CD4-positive, alpha-beta T cell treated with Interleukin-10 for 1 hour (primary cell): ENCODE measurements around the gene TTLL8.
"Not testable (repeated sequence)": the region's sequence is repeated elsewhere in the genome, so short reads cannot be mapped to it uniquely, and the experiment has no call there.

ENCODE experiments used
- DNase-seq: peaks from one replicate; pipeline ENCODE4 v3.0.0-alpha.2; 2020

Gene TTLL8

DNA sequence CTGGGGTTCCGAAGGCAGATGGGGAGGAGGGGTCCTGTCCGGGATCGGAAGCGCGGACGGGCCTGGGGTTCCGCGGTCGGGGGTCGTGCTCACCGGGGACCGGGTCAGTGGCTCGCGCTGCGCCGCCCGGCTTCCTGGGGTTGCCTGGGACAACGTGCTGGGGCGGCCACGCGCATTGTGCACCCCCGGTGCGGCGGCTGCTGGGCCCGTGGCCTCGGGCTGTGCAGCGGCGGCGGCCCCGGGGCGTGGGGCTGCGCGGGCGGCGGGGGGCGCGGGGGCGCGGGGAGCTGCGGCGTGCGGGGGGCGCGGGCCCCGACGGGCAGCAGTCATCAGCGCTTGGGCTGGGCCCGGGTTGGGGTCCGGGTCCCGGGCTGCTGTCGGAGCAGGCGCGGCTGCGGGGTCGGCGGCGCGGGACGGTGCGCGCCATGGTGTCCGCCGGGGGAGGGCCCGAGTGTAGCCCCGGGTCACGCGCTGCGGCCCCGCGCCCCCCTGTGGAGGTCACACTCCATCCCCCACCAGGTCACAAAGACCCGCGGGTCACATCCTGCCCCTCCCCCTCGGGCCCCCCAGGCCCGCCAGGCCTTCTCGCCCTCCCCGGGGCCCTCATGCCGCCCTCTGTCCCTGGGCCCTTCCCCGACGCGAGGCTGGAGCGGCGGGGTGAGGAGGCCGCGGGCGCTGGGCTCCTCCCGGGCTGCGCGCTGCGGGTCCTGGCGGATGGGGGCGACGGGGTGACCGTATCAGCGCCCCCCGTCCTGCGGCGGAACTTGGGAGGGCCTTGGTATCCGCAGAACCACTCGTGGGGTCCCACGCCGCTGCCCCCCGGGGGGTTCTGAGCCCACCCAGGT is at the start of gene TTLL8:
Gene TTLL8, minus strand, starts transcription at position 238 of the 845 bp plus-strand sequence.
- no peak for DNase-seq

DNA sequence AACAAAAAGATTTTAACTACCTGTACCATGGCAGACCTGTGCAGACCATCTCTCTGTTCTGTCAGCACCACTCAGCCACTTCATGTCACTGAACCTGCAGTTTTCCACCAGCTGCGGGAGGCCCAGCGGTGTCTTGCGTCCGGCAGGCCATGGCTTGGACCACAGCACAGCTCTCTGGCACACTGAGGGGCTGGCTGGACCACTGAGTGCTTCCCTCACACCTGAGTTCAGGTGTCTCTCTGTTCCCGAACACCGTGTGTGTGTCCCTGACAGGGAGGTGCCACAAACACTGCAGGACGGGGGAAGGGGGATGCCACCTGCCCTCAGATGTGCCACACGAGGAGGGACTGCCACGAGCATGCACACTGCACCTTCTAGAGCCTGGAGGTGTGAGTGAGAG is 49.4 kb upstream of the TTLL8 start:
- DNase-seq = no peak

DNA sequence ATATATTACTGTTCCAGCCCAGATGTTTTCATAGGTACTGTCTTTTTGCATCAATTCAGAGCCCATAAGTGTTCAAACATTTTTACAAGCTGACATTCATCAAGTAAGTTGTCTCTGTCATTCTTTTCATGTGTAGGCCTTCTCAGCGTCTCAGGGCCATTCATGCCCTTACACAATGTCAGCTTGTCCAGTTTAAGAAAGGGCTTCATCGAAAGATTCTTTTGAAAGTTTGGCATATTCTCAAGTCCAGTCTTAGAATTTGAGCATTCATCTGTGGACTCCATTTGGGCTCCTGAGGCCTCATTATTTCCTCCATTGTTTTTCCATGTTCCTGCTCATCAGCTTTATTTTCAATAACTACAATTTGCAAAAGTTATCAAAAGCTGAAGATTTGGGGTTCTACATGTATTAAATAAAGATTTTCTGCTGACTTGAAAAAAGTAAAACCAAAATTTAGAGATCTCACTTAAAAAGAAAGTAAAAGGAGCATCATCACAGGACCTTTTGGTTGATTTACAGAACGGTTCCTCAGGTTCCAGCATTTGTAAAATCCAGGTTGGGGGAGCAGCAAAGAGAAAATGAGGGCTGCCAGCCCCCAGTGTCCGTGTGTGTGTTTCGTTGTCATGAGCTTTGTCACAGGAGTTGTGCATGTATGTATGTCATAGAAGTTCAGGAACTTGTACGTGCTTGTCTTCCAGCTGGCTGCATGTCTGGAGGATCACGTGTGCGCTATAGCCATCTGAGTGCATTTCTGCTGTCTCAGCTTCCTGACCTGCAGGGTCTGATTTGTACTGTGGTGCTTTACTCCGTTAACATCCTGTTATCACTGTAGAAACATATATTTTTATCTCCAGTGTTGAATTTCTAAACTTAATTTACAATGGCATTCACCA is 47.4 kb upstream of the TTLL8 start:
- DNase-seq = no peak

DNA sequence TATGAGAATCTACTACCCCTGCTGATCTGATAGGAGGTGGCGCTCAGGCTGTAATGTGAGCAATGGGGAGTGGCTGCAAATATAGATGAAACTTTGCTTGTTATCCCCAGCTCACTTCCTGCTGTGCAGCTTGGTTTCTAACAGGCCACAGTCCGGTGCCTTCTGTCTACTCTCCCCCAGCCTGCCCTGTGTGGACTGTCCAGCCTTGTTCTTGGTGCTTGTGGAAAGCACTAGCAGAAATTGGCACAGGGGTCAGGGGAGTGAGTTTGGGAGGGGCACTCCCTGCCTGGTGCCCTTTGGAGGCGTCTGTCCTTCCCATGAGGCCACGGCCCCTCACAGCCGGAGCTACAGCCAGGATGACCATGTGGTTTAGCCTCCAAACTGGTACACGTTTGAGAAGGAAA is 46.0 kb upstream of the TTLL8 start:
- DNase-seq = no peak

DNA sequence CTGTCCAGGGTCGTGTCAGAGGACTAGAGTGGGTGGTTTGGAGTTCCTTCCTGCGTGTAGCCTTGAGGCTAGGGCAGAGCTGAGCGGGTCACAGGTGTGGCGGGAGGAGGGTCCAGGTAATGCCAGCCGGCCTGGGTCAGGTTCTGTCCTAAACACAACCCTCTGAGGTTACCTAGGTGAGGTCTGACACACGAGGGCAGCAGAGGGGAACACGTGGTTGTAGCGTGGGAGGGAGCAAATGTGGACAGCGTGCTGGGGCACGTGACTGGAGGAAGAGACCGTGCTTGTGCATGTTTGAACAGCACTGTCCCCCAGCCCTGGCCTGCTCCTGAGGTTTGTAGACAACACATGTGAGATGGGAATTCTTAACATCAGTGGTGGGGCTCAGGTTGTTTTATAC is 44.8 kb upstream of the TTLL8 start:
- DNase-seq = no peak

DNA sequence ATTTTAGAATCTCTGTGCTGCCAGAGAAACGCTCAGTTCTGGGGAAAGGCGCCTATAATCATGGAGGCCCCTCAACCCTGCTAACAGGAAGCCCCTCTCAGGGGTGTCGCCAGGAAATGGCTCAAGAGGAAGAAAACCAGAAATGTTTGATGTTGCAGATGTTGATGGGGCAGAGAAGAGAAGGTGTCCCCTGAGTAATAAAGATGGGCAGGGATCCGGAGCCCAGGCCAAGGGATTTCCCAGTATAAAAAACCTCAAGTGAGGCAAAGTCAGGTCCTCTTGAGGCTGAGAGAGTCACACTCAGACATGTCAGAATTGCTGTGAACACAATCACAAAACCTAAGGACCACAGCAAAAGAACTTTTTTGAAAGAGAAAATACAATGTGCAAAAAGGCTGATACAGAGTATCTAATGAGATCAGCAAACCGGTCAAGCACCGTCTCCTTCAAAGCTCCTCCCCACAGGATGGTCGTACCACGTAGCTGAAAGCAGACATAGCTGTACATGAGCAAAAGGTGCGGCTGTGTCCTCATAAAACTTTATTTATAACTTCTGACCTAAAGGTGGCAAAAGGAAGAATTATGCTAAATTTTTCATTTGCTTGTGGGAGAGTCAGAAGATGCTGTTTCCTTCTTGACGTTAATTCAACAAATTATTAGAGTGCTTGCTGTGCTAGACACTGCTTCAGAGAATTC is 43.9 kb upstream of the TTLL8 start:
- no peak for DNase-seq

DNA sequence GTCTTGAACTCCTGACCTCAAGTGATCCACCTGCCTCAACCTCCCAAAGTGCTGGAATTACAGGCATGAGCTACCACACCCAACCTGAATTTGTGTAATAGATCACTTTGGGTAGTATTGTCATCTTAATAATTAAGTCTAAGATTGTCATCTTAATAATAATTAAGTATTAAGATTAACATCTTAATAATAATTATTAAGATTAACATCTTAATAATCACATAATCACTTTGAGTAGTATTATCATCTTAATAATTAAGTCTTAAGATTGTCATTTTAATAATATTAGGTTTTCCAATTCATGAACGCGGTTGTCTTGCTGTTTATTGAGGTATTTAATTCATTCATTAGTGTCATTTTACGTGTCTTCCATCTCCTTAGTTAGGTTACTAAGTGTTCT is 40.0 kb upstream of the TTLL8 start:
- DNase-seq = no peak

DNA sequence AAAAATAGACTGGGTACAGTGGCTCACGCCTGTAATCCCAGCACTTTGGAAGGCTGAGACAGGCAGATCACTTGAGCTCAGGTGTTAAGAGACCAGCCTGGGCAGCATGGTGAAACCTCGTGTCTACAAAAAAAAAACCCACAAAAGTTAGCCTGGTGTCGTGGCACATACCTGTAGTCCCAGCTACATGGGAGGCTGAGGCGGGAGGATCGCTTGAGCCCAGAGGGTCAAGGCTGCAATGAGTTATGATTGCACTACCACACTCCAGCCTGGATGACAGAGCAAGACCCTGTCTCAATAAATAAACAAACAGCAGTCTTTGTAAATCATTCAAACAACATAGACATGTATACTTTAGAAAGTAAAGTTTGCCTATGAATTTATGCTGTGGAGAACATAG is 34.2 kb upstream of the TTLL8 start:
- no peak for DNase-seq

DNA sequence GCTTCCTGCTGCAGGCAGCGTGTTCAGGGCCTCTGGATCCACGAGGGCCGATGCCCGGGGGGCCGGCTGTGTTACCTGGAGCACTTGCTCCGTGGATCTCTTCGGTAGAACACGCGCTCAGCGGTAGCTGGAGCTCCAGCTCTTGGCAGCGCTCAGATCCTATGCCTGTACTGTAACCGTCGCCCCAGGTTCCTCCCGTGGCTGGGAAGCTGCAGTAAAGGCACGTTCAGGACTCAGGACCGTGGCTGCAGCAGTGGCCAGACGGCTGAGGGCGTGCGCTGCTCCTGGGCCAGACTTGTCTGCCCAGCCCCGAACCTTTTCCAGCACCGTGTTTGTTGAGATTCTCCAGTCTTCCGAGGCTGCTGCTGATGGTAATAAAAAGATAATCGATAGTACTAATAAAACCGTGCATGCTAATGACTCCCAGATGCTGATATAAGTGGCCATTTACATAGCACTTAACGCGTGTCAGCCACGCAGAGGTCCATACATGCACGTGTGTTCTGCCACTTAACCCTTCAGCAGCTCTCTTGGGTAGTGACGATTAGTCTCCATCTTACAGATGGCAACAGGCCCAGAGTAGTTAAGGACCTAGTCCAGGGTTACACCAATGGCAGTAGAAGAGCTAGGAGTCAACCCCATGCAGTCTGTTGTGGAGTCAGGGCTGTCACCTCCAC is 33.1 kb upstream of the TTLL8 start:
- no peak for DNase-seq

DNA sequence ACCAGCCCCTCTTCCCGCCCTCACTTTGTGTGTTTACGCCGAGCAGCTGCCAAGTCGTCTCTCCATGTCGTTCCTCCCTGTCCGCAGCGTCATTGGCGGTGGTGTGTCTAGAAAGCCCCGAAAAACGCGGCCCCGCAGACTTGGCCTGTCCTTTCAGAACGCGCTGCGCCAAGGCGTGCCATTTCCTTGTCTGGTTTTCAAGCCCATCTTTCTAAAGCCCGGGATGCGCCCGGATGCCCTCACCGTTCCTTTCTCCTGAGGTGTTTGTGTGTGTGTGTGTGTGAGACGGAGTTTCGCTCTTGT is 32.3 kb upstream of the TTLL8 start:
- no peak for DNase-seq

DNA sequence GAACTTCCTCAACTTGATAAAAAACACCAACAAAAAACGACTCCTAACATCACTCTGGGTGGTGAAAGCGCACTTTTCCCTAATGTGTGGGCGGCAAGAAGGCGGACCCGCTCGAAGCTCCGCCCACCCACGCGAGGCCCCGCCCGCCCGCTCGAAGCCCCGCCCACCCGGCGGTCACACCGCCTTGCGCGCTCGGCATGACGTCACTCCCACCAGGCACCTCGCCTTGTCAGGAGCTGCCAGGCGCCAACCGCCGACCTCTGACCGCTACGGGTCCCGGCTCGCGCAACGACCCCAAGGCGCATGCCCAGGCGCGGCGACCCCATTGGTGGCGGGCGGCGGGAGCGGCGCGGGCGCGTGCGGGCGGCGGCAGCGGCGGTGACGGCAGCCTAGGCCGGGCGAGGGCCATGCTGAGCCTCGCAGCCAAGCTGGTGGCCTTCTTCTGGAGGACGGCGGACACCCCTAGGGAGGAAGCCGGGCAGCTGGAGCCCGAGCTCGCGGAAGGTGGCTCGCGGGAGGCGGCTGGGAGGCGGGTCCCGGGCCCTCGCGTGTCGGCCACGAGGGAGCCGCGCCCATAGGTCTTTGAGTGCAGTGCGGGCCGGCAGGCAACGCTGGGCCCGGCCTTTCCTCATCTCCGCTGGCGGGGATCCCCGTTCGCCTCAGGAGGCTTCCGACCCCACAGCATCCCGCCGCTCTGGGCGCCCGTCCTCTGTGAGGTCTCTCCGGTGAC is 31.7 kb upstream of the TTLL8 start, which contains the start of gene MOV10L1:
Gene MOV10L1, plus strand, starts transcription at position 325 of the 730 bp plus-strand sequence. Its CDS starts 83 bp downstream, at position 408.
- peak; percentile 41 for DNase-seq

DNA sequence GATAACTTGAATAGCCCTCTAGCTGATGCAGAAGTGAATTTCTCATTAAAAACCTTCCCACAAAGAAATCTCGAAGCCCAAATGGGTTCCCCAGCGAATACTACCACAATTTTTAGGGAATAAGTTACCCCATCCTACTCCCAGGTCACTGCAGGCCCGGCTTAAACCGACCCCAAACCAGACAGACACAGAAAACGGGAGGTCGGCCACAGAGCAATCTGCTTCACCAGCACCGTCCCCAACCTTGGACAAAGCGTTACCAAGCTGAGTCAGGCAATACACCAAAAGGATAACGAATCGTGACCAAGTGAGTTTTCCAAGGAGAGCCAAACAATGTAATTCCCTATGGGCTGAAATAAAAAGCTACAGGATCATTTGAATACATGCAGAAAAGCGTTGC is 31.1 kb upstream of the TTLL8 start:
- DNase-seq = no peak

DNA sequence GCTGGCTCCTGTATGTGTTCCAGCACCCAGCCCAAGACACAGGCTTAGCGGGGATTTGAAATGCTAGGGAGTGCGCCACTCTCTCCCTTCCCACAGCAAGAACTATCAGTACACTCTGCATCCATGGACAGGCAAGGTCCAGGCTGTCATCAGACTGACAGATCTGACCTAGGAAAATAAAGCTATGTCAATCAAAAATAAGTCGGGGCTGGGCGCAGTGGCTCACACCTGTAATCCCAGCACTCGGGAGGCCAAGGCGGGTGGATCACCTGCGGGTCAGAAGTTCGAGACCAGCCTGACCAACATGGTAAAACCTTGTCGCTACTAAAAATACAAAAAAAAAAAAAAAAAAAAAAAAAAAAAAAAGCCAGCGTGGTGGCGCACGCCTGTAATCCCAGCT is 30.0 kb upstream of the TTLL8 start:
- no peak for DNase-seq

DNA sequence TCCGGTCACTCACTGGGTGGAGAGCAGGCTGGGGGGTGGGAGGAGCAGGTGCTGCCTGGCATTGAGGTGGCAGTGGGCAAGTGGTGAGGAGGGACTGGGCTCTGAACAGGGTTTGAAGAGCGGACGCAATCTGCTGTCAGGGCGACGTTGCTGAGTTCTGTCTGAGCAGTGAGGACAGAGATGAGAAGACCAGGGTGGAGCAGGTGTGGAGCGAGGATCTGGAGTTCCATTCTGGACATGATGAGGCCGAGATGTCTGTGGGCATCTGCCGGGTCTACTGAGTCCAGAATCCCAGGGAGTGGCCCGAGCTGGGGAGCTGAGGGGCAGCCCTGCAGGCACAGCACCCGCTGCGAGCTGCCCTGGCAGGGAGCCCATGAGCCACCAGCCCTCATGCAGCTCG is 29.5 kb upstream of the TTLL8 start:
- no peak for DNase-seq

DNA sequence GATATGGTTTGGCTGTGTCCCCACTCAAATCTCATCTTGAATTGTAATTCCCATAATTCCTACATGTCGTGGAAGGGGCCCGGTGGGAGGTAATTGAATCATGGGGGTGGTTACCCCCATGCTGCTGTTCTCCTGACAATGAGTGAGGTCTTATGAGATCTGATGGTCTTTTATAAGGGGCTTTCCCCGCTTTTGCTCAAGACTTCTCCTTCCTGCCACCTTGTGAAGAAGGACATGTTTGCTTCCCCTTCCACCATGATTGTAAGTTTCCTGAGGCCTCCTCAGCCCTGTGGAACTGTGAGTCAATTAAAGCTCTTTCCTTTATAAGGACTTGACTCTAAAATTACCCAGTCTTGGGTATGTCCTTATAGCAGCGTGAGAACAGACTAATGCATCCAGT is 28.9 kb upstream of the TTLL8 start:
- not testable (repeated sequence) for DNase-seq

DNA sequence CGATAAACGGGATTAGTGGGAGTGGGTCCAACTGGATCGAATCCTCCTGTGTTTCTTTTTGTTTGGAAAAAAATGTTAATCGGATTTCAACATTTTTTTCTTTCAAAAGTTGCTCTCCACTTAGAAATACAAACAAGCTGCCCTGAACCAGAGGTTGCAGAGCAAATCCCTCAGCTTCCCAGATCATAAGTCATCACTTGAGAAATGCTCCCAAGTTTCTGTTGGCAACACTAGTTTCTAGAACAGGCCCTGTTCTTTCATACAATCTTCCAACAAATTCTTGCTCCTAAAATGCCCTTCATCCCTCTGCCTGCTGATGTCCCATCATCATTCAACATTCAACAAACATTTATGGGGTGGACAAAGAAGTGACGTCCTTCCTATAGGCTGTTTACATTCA is 28.4 kb upstream of the TTLL8 start:
- DNase-seq = no peak

DNA sequence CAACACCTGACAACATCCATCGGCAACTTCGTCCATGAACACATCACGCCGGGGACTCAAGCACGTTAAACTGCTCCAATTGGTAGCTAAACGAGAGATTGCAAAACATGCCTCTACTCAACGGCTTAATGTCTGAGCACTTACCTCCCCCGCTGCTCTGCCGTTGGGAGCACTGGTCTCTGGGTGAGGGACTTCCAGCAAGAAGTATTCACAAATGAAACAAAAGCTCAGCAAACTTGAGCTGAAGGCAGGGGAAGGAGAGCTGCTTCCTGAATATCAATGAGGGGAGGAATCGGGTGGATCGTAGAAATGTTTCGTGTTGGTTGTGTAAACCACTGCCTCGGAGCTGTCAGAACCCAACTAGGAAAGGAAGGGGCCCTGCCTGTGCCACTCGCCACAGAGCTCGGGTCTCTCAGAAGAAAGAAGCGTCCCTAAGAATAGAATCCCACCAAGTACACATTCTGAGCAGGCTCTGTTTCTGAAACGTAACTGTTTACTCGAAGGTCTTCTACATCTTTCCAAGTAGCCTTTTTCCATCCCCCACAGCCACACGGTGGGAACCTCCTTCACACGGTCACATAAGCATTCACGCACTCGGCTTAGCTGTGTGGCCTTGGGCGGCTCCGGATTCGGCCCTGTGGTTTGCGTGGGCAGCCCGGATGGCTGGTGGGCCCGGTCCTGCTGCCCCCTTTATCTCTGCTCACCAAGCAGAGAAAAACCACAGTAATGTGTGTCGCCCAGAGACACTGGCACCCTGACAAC is 27.3 kb upstream of the TTLL8 start, which contains the start of gene MLC1:
Gene MLC1, minus strand, starts transcription at position 216 of the 762 bp plus-strand sequence. CDS start 524 bp downstream, outside the sequence.
- peak; percentile 13 for DNase-seq

DNA sequence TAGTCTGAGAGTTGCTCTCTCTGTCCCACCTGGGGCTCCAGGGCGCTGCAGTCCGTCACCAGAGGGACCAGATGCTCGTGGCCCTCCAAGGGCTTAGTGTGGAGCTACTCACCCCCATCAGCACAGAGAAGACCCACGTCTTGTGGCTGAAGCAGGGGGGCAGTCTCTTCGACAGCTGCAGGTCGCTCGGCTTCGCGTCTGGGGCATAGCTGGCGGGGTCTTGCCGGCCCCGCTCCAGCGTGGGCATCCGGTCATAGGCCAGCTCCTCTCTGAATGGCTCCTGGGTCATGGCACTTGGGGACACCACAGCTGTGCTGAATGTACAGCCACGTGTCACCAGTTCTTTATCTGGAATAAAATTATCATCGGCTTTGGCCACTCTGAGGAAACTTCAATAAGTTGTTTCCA is 26.5 kb upstream of the TTLL8 start:
- no peak for DNase-seq

DNA sequence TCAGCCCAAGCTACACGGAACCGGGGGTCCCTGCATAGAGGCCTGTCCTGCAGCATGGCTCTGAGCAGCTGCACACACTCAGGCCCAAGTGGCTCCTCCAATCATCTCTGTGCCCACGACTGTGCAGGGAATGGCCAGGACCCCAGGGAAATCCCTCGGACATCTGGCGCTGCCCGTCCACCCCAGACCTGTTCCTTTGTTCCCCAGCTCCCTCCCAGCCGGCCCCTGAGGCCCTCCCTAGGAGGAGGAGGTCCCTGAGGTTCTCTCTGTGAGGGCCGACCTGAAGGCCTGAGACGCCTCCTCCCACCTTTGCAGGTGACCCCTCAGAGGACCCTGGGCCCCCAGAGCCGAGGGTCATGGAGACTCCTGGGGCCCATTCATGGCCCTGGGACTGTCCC is 26.0 kb upstream of the TTLL8 start:
- no peak for DNase-seq

DNA sequence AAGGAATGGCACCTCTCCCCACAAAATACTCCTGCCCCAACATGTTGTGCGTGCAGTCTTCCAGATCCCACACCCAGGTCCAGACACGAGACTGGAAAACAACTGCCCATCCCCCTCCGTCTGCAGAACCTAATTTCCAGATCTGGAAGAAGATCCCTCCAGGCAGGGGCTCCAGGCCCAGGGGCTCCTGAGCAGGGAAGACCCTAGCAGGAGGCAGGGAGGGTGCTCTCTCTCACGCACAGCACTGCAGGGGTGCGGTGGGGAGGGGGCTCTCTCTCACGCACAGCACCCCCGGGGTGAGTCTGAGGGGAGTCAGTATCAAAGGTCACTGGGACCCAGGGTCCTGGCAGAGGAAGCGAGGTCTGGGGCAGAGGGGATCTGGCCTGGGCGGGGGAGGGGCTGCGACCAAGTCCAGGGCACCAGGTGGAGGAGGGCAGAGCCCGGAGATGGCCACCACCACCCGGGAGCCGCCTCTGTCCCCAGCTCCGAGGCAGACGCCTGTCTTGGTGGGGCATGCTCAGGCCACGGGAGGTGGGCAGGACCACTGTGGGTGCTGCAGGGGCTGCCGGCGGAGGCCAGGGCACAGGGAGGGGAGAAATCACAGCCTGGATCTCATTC is 25.5 kb upstream of the TTLL8 start:
- DNase-seq = no peak

DNA sequence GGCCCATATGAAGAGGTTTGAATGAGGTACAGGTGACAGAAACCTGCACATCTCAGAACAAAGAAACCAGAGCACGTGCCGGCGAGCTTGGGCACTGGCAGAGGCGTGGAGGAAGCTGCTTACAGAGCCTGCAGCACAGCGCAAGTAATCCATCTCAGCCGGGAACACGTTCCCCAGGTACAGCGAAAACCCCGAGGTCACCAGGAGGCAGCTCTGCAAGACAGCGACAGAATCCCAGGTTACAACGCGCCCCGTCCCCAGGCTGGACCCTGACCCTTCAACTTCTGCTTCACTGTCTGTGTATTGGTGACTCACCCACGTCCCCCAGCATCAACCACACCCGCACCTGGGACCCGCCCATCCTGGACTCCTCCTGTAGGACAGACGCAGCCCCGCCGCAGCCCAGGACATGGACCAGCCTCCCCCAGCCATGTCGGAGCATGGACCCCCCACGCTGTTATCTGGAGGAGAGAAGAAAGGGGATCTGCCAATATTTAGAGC is 24.9 kb upstream of the TTLL8 start:
- DNase-seq = no peak
